GM23338 (cell line): ENCODE results near the gene CDH4. TPM values are rescaled to one million over a fixed set of nuclear protein-coding genes. Genes with fewer than 3 reads are reported as not detected.

Experiments
- ATAC-seq: fragments of 200-7000 bp; cut with Tn5 transposase; 3 replicates; pipeline ENCODE4 v1.9.1; 2020
- DNase-seq: peaks from one replicate; pipeline ENCODE4 v3.0.0-alpha.2; 2015; ENCODE audit warnings: low spot score
- H2AFZ ChIP-seq: fragments of 200-600 bp; sonication (generic); 2 replicates; pipeline ENCODE4 v1.8.0; 2016; ENCODE audit warnings: antibody characterized with exemption, mild to moderate bottlenecking, moderate library complexity
- H3F3A ChIP-seq: fragments of 200-600 bp; sonication (generic); replicated peaks from 2 replicates; pipeline ENCODE4 v1.8.0; 2017; ENCODE audit warnings: antibody characterized with exemption, mixed run types, low read depth
- H3K27ac ChIP-seq: fragments of 200-600 bp; sonication (generic); 2 replicates; pipeline ENCODE4 v1.6.1; 2016; ENCODE audit warnings: low read depth
- H3K27me3 ChIP-seq: fragments of 200-600 bp; sonication (generic); 2 replicates; pipeline ENCODE4 v1.8.0; 2016; ENCODE audit warnings: mild to moderate bottlenecking, mixed run types, moderate library complexity; ENCODE audit not compliant: insufficient read depth
- H3K36me3 ChIP-seq: fragments of 200-600 bp; sonication (generic); 2 replicates; pipeline ENCODE4 v1.8.0; 2016; ENCODE audit warnings: mild to moderate bottlenecking; ENCODE audit not compliant: insufficient read depth
- H3K4me1 ChIP-seq: fragments of 200-600 bp; sonication (generic); 2 replicates; pipeline ENCODE4 v1.8.0; 2016; ENCODE audit warnings: mild to moderate bottlenecking, moderate library complexity; ENCODE audit not compliant: insufficient read depth
- H3K4me2 ChIP-seq: fragments of 200-600 bp; sonication (generic); 2 replicates; pipeline ENCODE4 v1.7.1; 2017; ENCODE audit warnings: mixed run types
- H3K4me3 ChIP-seq: fragments of 200-600 bp; sonication (generic); 2 replicates; pipeline ENCODE4 v1.6.1; 2016; ENCODE audit warnings: mixed run types
- H3K79me2 ChIP-seq: fragments of 200-600 bp; sonication (generic); replicated peaks from 2 replicates; pipeline ENCODE4 v1.8.0; 2017; ENCODE audit warnings: mild to moderate bottlenecking; ENCODE audit not compliant: insufficient read depth
- H3K9me2 ChIP-seq: fragments of 200-600 bp; sonication (generic); 2 replicates; pipeline ENCODE4 v1.8.0; 2017; ENCODE audit not compliant: insufficient read depth
- H4K20me1 ChIP-seq: fragments of 200-600 bp; sonication (generic); replicated peaks from 2 replicates; pipeline ENCODE4 v1.8.0; 2017; ENCODE audit warnings: mild to moderate bottlenecking; ENCODE audit not compliant: insufficient read depth
- H3K27ac Mint-ChIP-seq: 2 replicates; pipeline ENCODE4 v1.8.0; 2020; ENCODE audit warnings: inconsistent platforms, mild to moderate bottlenecking, moderate library complexity, mixed read lengths
- H3K27me3 Mint-ChIP-seq: 3 replicates; pipeline ENCODE4 v1.8.0; 2022; ENCODE audit warnings: low read depth, mild to moderate bottlenecking, moderate library complexity, mixed read lengths, inconsistent platforms; ENCODE audit not compliant: insufficient read depth, poor library complexity
- H3K36me3 Mint-ChIP-seq: 3 replicates; pipeline ENCODE4 v1.8.0; 2021; ENCODE audit warnings: low read depth, mild to moderate bottlenecking, inconsistent platforms, moderate library complexity, mixed read lengths
- H3K4me1 Mint-ChIP-seq: 3 replicates; pipeline ENCODE4 v1.8.0; 2020; ENCODE audit warnings: mild to moderate bottlenecking, inconsistent platforms, mixed read lengths
- H3K4me3 Mint-ChIP-seq: 3 replicates; pipeline ENCODE4 v1.8.0; 2021; ENCODE audit warnings: moderate library complexity, mild to moderate bottlenecking, inconsistent platforms, mixed read lengths
- H3K9me3 Mint-ChIP-seq: 3 replicates; pipeline ENCODE4 v1.8.0; 2020; ENCODE audit warnings: moderate library complexity, mild to moderate bottlenecking, inconsistent platforms, mixed read lengths
- CREB1 ChIP-seq: fragments of 250-450 bp; sonication (Bioruptor Pico); IDR thresholded peaks from 2 replicates; pipeline ENCODE4 v1.5.0; 2020; ENCODE audit warnings: low read depth, mild to moderate bottlenecking, moderate library complexity
- ETS1 ChIP-seq: IDR thresholded peaks from 2 replicates; pipeline ENCODE4 v1.6.1; 2016; ENCODE audit warnings: antibody characterized with exemption
- EZH2 ChIP-seq: fragments of 200-600 bp; sonication (generic); IDR thresholded peaks from one replicate; pipeline ENCODE4 v1.8.0; 2017; ENCODE audit warnings: antibody characterized with exemption, mild to moderate bottlenecking, low read depth; ENCODE audit not compliant: unreplicated experiment
- JUNB ChIP-seq: IDR thresholded peaks from one replicate; pipeline ENCODE4 v1.6.1; 2016; ENCODE audit warnings: antibody characterized with exemption; ENCODE audit not compliant: unreplicated experiment
- REST ChIP-seq: IDR thresholded peaks from one replicate; pipeline ENCODE4 v1.6.1; 2018; ENCODE audit warnings: antibody characterized with exemption; ENCODE audit not compliant: unreplicated experiment
- ZNF114 ChIP-seq: fragments of 250-450 bp; sonication (Bioruptor Pico); IDR thresholded peaks from 2 replicates; pipeline ENCODE4 v1.5.0; 2020; ENCODE audit warnings: mild to moderate bottlenecking, moderate library complexity
- polyA plus RNA-seq: library from polyadenylated mRNA; unstranded; fragments of >200 nt; fragmentation: Nextera tagmentation; extraction: Ambion mirVana; gene quantifications from 2 replicates; pipeline ENCODE4 v1.2.1, GENCODE V29; 2016
- total RNA-seq: library from RNA; depleted of rRNA; stranded (reverse); fragments of >200 nt; shearing (Covaris generic); gene quantifications from 2 replicates; pipeline ENCODE4 v1.2.3, GENCODE V29; 2014
- TF ChIP-seq, protein P1 (sequence below), 2 experiments: fragments of 200-600 bp in 1 of 2; sonication (generic) in 1 of 2; conservative IDR thresholded peaks; 2 replicates each; pipeline versions ENCODE4 v1.5.1 to v1.6.1; 2016 to 2017; ENCODE audit warnings: antibody characterized with exemption in 2 of 2, low read depth in 2 of 2, mild to moderate bottlenecking in 2 of 2, moderate library complexity in 1 of 2

The CDH4 gene
- total and polyA plus RNA-seq, 2 experiments from 2014 or later, result 1.2 to 4.2 TPM

- H3K4me3 ChIP-seq, result no peak overlapping the region
- H3K27me3 ChIP-seq, result no peaks in the 10 kb centered on the region
- H2AFZ ChIP-seq, result no peak overlapping the region
- no peaks in the 10 kb centered on the region for H3K9me3 Mint-ChIP-seq
- DNase-seq (no peak), ATAC-seq (no peak)
- H3K4me1 ChIP-seq, result no peaks in the 10 kb centered on the region
- no peaks in the 10 kb centered on the region for H3K36me3 ChIP-seq
- H4K20me1 ChIP-seq, result no peaks in the 10 kb centered on the region
- H3K79me2 ChIP-seq, result no peaks in the 10 kb centered on the region
- peaks cover 22% of the 10 kb centered on the region for H3K4me1 Mint-ChIP-seq
- no peaks in the 10 kb centered on the region for H3K36me3 Mint-ChIP-seq
- peaks cover 4% of the 10 kb centered on the region for H3K27me3 Mint-ChIP-seq
- H3F3A ChIP-seq, result no peaks in the 10 kb centered on the region
- H3K9me2 ChIP-seq, result no peaks in the 10 kb centered on the region
- no peak overlapping the region for H3K4me3 Mint-ChIP-seq
- no peak overlapping the region for H3K27ac Mint-ChIP-seq
- TF ChIP-seq, protein P1, sequence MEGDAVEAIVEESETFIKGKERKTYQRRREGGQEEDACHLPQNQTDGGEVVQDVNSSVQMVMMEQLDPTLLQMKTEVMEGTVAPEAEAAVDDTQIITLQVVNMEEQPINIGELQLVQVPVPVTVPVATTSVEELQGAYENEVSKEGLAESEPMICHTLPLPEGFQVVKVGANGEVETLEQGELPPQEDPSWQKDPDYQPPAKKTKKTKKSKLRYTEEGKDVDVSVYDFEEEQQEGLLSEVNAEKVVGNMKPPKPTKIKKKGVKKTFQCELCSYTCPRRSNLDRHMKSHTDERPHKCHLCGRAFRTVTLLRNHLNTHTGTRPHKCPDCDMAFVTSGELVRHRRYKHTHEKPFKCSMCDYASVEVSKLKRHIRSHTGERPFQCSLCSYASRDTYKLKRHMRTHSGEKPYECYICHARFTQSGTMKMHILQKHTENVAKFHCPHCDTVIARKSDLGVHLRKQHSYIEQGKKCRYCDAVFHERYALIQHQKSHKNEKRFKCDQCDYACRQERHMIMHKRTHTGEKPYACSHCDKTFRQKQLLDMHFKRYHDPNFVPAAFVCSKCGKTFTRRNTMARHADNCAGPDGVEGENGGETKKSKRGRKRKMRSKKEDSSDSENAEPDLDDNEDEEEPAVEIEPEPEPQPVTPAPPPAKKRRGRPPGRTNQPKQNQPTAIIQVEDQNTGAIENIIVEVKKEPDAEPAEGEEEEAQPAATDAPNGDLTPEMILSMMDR (conservative IDR thresholded peaks at IDR 0.05; ENCODE audit: low read depth in 2 of 2), result no peak
- TF ChIP-seq REST (no peak), JUNB (no peak), CREB1 (CRISPR knock-in tag) (no peak), EZH2 (no peak)
- H3K4me2 ChIP-seq, result no peak overlapping the region
- no peak overlapping the region for H3K27ac ChIP-seq
Observed at GRCh38 chr20:61939691-61940360, 687.8 kb downstream of the CDH4 start.

GRCh38 chr20:61940491-61940890 lies 688.4 kb downstream of the CDH4 start:
- ATAC-seq, result no peak

More at GRCh38 chr20:61940491-61940890, 688.4 kb downstream of the CDH4 start:
- Mint-ChIP-seq H3K9me3 (no peaks in the 10 kb centered on the region), H3K36me3 (no peaks in the 10 kb centered on the region), H3K27me3 (peaks cover 2% of the 10 kb centered on the region), H3K27ac (no peak overlapping the region), H3K4me1 (peaks cover 18% of the 10 kb centered on the region), H3K4me3 (no peak overlapping the region)
- H3F3A ChIP-seq, result no peaks in the 10 kb centered on the region
- no peak overlapping the region for H2AFZ ChIP-seq
- TF ChIP-seq REST (no peak), ETS1 (no peak), ZNF114 (CRISPR knock-in tag) (no peak)
- DNase-seq, result no peak
- no peaks in the 10 kb centered on the region for H4K20me1 ChIP-seq
- H3K79me2 ChIP-seq, result no peaks in the 10 kb centered on the region
- H3K27ac ChIP-seq, result no peak overlapping the region
- H3K9me2 ChIP-seq, result no peaks in the 10 kb centered on the region
- H3K4me3 ChIP-seq, result no peak overlapping the region
- no peaks in the 10 kb centered on the region for H3K4me1 ChIP-seq
- H3K4me2 ChIP-seq, result no peak overlapping the region
- no peaks in the 10 kb centered on the region for H3K27me3 ChIP-seq
- no peaks in the 10 kb centered on the region for H3K36me3 ChIP-seq
